NCI-H2196 treated with DMSO at 0.1 percent for 48 hours (cell line): ENCODE data around the gene RCE1.

Source experiments
- DNase-seq: peaks from one replicate; lab custom pipeline; 2025; ENCODE audit not compliant: unreplicated experiment; lab: John Stamatoyannopoulos, UW

Gene RCE1

GRCh38 chr11:66856496-66857233 is 13.4 kb downstream of the RCE1 start, which contains the start of gene LRFN4:
TSS of gene LRFN4 (plus strand) at chr11:66857064. CDS start at chr11:66857745, 681 bp downstream.
- DNase-seq: no peak

- no peak for DNase-seq
Observed at GRCh38 chr11:66857234-66857926, 14.1 kb downstream of the RCE1 start.

- no peak for DNase-seq
Observed at GRCh38 chr11:66857927-66858185, 14.6 kb downstream of the RCE1 start.

DNA sequence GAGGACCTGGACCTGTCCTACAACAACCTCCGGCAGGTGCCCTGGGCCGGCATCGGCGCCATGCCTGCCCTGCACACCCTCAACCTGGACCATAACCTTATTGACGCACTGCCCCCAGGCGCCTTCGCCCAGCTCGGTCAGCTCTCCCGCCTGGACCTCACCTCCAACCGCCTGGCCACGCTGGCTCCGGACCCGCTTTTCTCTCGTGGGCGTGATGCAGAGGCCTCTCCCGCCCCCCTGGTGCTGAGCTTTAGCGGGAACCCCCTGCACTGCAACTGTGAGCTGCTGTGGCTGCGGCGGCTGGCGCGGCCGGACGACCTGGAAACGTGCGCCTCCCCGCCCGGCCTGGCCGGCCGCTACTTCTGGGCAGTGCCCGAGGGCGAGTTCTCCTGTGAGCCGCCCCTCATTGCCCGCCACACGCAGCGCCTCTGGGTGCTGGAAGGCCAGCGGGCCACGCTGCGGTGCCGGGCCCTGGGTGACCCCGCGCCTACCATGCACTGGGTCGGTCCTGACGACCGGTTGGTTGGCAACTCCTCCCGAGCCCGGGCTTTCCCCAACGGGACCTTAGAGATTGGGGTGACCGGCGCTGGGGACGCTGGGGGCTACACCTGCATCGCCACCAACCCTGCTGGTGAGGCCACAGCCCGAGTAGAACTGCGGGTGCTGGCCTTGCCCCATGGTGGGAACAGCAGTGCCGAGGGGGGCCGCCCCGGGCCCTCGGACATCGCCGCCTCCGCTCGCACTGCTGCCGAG is 15.1 kb downstream of the RCE1 start:
- DNase-seq: no peak

GRCh38 chr11:66858939-66859685 is 15.9 kb downstream of the RCE1 start:
- DNase-seq: no peak

GRCh38 chr11:66859686-66860448 is 16.6 kb downstream of the RCE1 start:
- DNase-seq: no peak

DNA sequence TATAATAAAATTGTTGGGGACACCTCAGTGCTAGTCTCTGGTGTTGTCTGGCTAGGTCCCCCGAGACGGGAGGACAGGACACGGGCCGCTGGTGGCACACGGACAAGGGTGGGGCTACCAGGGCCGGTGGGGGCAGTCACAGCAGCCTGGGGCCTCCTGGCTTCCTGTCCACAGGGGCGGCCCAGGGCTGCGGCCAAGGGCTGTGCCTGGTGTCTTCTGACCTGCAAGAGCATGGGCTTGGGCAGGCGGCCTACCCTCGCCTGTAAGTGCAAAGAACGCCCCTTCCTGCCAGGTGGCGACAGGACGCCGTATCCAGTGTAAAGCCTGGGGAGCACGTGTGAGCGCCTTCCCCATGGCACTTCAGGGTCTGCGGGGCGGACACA is 17.2 kb downstream of the RCE1 start:
- no peak for DNase-seq

DNA sequence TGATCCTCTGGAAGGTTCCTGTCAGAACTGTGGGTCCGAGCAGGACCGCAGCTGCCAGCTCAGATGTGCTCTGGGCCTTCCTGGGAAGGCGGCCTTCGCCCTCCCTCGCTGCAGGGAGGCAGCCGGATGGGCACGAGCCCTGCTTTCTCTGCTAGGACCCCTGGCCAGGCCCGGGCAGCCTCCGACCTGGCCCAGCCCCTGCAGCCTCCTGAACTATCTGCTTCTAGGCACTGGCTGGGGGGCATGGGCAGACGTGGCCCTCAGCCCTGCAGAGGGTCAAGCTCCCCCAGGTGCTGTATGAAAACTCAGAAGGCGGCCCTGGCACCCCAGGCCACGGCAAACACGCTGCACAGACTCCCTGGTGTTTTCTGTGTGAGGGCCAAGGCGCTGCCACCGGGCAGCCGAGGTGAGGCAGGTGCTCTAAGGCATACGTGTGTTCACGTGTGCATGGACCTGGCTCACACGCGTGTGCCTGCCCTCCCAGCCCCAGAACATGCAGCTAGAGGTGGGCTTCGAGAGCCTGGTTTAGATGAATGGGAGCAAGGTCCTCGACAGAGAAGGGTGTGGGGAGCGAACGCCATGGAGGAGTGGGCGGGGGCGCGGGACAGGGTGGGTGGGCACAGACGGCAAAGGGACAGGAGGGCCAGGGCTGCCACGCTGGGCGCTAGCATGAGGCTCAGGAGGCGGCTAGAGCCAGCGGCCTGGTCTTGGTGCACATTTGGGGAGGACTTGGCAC is 18.0 kb downstream of the RCE1 start:
- DNase-seq: no peak

- no peak for DNase-seq
Observed at GRCh38 chr11:66861774-66862558, 18.7 kb downstream of the RCE1 start.

DNA sequence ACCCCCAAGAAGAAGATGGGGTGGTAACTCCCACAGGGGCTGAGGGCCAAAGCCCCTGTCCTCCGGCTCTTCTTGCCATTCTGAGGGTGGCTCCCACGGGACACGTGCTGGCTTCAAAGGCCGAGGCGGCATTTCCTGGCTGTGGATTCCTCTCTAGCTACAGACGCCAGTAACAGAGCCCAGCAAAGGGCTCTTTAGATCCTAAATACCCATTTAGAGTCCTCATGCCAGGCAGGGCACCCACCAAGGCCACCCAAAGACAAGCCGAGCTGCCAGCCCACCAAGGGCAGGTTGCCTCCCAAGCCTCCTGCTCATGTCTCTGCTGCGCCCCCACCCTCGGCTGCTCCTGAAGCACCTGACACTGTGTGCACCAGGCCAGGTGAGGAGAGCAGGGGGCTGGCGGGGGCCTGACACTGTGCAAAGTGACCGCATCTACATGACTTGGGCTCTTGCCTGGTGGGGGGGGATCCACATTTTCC is 19.4 kb downstream of the RCE1 start:
- DNase-seq: no peak

DNA sequence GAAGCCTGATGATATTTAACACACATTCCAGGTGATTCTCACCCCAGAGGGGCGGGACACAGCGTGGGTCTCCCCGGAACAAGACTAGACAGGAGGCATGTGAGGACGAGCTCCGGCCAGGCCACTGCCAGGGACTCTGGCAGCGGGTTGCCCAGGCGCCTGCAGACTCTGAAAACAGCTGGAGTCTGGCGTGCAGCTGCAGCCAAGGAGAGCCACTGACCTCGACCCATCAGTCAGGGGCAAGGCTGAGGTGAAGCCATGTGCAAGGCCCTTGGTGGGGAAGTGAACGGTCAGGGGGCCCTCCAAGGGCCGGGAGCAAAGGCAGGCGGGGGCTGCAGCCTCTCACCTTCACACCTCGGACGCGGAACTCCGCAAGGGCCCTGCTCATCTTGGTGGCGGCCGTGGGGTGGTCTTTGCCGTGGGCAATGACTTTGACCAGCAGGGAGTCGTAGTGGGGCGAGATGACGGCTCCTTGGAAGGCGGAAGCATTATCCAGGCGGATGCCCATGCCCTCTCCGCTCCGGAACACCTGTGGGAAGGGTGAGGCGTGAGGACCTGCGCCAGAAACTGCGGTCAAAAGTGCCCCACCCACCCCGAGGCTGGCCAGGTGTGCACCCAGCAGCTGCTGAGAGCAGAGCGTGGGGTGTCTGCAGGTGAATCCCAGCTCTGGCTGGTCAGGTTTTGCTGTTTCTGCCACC is 20.3 kb downstream of the RCE1 start:
- no peak for DNase-seq

DNA sequence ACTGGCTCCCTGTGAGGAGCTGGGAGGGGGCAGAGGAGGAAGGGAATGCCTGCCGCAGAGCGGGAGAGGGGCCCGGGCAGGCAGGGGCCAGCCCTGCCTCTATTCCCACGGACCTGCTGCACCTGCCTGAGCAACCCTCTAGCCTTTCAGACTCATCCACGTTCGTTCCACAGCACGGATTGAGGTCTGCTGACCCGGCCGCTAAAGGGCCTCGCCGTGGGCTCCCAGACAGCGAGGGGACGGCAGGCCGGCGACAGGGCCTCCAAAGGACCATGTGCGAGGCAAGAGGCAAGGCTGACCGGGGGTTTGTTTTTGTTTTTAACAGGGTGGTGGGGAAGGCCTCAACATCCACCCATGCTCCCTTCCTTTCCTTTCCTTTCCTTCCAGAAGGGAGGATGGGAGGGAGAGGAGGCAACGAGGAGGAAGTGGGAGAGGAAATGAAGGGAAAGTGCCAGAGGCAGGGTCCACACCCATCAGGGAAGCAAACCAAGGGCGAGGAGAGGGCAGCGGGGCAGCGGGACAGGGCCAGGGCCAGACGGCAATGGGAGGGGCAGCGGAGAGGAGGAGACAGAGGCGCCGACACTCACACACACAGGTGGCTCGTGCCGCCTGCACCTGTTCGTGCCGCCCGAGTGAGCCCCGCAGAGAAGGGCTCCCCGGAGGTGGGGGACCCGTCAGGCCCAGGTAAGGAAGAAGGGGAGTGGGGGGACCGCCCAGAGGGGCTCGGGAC is 21.1 kb downstream of the RCE1 start:
- DNase-seq: no peak

DNA sequence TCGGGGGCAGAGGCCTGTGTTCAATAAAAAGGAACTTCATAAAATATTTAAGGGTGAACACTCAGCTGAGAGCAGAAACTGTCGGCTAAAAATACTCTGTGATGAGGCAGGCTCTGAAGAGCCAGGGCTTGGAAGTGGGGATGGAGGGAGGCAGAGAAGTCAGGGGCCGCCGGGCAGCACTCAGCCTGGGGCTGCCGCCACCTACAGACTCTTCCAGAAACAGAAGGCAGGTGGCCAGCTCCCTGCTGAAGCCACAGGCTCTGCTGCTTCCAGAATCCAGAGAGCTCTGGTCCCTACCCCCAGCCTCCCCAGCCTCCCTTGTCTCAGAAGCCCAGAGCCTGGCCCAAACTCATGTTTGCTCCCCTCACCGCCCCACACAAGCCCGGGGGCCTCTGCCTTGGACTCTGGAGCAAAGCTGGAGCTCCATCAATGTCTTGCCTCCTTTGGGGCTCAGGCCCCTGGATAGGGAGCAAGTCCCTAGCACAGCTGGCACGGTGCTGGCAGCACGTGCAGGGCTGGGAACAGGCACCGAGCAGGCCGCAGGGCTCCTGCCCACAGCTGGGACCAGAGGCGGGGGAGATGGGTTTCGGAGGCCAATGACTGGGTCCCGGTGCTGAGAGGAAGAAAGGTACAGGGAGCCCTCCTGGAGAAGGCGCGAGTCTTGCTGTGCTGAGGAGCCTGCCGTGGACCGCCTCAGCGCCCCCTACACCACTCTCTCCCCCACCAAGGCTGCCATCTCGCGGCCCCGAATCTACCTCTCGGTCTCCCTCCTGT is 21.9 kb downstream of the RCE1 start:
- no peak for DNase-seq

DNA sequence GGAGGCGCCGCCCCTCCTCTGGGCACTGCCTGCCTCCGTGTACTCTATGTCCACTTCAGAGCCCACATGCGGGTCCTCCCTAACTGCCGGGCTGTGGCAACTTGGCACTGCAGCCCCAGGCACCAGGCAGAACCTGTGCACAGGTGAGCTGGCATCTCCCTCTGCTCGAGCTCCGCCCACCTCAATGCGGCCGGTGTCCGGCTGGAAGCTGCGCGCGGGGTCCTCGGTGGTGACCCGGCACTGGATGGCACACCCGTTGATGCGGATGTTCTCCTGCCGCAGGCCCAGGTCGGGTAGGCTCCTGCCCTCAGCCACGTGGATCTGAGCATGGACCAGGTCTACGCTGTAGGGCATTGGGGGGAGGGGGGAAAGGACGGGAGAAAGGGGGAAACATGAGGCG is 22.8 kb downstream of the RCE1 start:
- DNase-seq: no peak

- no peak for DNase-seq
Observed at GRCh38 chr11:66866511-66866986, 23.3 kb downstream of the RCE1 start.

DNA sequence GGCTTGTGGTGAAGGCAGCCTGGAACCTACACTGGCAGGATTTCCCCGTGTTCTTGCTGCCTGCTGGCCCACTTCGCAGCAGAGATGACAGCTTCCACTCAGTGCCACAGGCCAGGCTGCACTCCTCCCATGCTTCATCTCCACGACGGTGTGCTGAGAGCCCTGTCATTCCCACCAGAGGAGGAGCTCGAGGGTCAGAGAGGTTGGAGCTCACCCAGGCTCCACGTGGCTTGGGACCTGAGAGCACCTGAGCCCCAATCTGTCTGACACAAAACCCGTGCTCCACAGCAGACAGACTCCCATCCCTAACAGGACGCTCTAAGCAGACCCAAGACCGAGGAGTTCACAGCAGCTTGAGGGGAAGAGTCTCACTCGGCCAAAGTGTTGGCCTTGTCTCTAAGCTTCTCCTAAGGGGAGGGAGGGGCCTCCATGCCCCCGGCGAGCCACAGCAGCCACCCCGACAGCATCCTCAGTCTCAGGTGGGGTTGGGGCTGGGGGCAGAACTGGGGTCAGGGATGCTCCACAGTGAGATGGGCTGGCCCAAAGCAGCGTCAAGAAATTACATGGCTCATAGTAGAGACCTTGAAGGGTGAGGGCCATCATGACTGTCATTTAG is 24.3 kb downstream of the RCE1 start:
- DNase-seq: no peak
